Thyroid gland (tissue), 4 donors: ENCODE measurements around the gene MAP1B. TPM values are rescaled to one million over a fixed set of nuclear protein-coding genes. Genes with fewer than 3 reads are reported as not detected.
A peak's percentile ranks its signal among the peaks of the same experiment; 100 is the strongest.

Source experiments
- DNase-seq, 2 donors: peaks; one replicate each; pipeline ENCODE4 v3.0.0-alpha.2; 2019
- H3K27ac ChIP-seq, 3 donors: fragments of 200-600 bp; sonication (generic); 1 replicate in 2 of 3; 2 replicates in 1 of 3; pipeline ENCODE4 v1.5.1; 2016 to 2019; ENCODE audit warnings: mild to moderate bottlenecking in 1 of 3, moderate library complexity in 1 of 3
- H3K27me3 ChIP-seq: fragments of 200-600 bp; sonication (generic); one replicate; pipeline ENCODE4 v1.5.1; 2019
- H3K36me3 ChIP-seq, 2 donors: fragments of 200-600 bp; sonication (generic); one replicate each; pipeline ENCODE4 v1.5.1; 2016 to 2019
- H3K4me1 ChIP-seq, 2 donors: fragments of 200-600 bp; sonication (generic); one replicate each; pipeline ENCODE4 v1.5.1; 2017 to 2019
- H3K4me3 ChIP-seq, 3 donors: fragments of 200-600 bp; sonication (generic); replicated peaks in 1 of 3; 1 replicate in 2 of 3; 2 replicates in 1 of 3; pipeline ENCODE4 v1.5.1; 2016; ENCODE audit warnings: mild to moderate bottlenecking in 1 of 3
- H3K9me3 ChIP-seq: fragments of 200-600 bp; sonication (generic); one replicate; pipeline ENCODE4 v1.5.1; 2017
- CTCF ChIP-seq, 6 experiments: fragments of 200-600 bp in 3 of 6; fragments of 450-650 bp in 3 of 6; sonication (generic) in 3 of 6; IDR thresholded peaks; one replicate each; pipeline ENCODE4 v1.5.1; 2016 to 2019; ENCODE audit warnings: antibody characterized with exemption in 6 of 6, mild to moderate bottlenecking in 2 of 6, inconsistent platforms in 1 of 6, moderate library complexity in 1 of 6
- POLR2A ChIP-seq, 2 donors: fragments of 450-650 bp; IDR thresholded peaks; one replicate each; pipeline ENCODE4 v1.6.1; 2017; ENCODE audit warnings: antibody characterized with exemption in 2 of 2, mild to moderate bottlenecking in 2 of 2, moderate library complexity in 1 of 2
- WGBS, 2 donors: methylation state at CpG; one replicate each; pipeline ENCODE4 v1.1.5; 2017; 5-methylcytosine and 5-hydroxymethylcytosine counted together
- intact Hi-C: fragments of 100-400 bp; cut with DNase I; formaldehyde crosslinking; loops from one replicate; pipeline ENCODE4 v1.15.1; 2023
- total RNA-seq, 4 donors: library from RNA; depleted of rRNA; stranded (reverse); fragments of >200 nt; gene quantifications; one replicate each; pipeline ENCODE4 v1.2.3, GENCODE V29; 2016

The MAP1B gene
- total RNA-seq, 4 donors from 2014 or later: 40.3 to 94.9 (median 56.3) TPM

GRCh38 chr5:72138943-72139521, 31.8 kb downstream of the MAP1B start:
- DNase-seq: no peak
- H3K4me3 ChIP-seq: no peak overlapping the region
- H3K27me3 ChIP-seq: no peaks in the 10 kb centered on the region
- no peak overlapping the region for H3K27ac ChIP-seq
- no peaks in the 10 kb centered on the region for H3K36me3 ChIP-seq
- 69 to 77% methylated on average over 8 of the region's 8 CpGs for WGBS, 2 donors
- H3K4me1 ChIP-seq: no peaks in the 10 kb centered on the region
- intact Hi-C loops: loop anchor here (5.0 kb wide), 1 partner anchor 168 kb away; no protein-coding TSS in a partner anchor
- no peaks in the 10 kb centered on the region for H3K9me3 ChIP-seq
- TF ChIP-seq POLR2A (IDR thresholded peaks at IDR 0.05): no peak
- no peak for TF ChIP-seq CTCF (IDR thresholded peaks at IDR 0.05)

GRCh38 chr5:72140711-72141110, 33.4 kb downstream of the MAP1B start:
- Histone ChIP-seq H3K4me1 (peaks cover 4 to 8% of the 10 kb centered on the region in 2 donors), H3K4me3 (no peak overlapping the region), H3K27ac (no peak overlapping the region), H3K27me3 (no peaks in the 10 kb centered on the region), H3K9me3 (no peaks in the 10 kb centered on the region), H3K36me3 (no peaks in the 10 kb centered on the region)
- no peak for DNase-seq
- WGBS, 2 donors: 90 to 97% methylated on average over 7 of the region's 7 CpGs
- TF ChIP-seq CTCF (IDR thresholded peaks at IDR 0.05): no peak
- TF ChIP-seq POLR2A (IDR thresholded peaks at IDR 0.05): no peak
- intact Hi-C loops: no loop called here

GRCh38 chr5:72141440-72142355, 34.4 kb downstream of the MAP1B start:
- intact Hi-C loops: no loop called here
- 63 to 64% methylated on average over 8 of the region's 8 CpGs for WGBS, 2 donors
- Histone ChIP-seq H3K4me1 (peaks cover 4 to 8% of the 10 kb centered on the region in 2 donors), H3K36me3 (no peaks in the 10 kb centered on the region), H3K9me3 (no peaks in the 10 kb centered on the region), H3K4me3 (no peak overlapping the region), H3K27ac (peak overlapping the region in 2 of 3 donors; percentile 39 to 47), H3K27me3 (no peaks in the 10 kb centered on the region)
- DNase-seq: no peak
- TF ChIP-seq POLR2A (IDR thresholded peaks at IDR 0.05): no peak
- no peak for TF ChIP-seq CTCF (IDR thresholded peaks at IDR 0.05)

GRCh38 chr5:72144762-72145161, 37.5 kb downstream of the MAP1B start:
- TF ChIP-seq CTCF (IDR thresholded peaks at IDR 0.05): no peak
- TF ChIP-seq POLR2A (IDR thresholded peaks at IDR 0.05): no peak
- H3K27me3 ChIP-seq: no peaks in the 10 kb centered on the region
- H3K36me3 ChIP-seq: no peaks in the 10 kb centered on the region
- no peak overlapping the region for H3K4me3 ChIP-seq
- no peak for DNase-seq
- intact Hi-C loops: no loop called here
- H3K4me1 ChIP-seq: peaks cover 4 to 8% of the 10 kb centered on the region in 2 donors
- no peak overlapping the region for H3K27ac ChIP-seq
- no peaks in the 10 kb centered on the region for H3K9me3 ChIP-seq
- 93 to 96% methylated on average over 2 of the region's 2 CpGs for WGBS, 2 donors

GRCh38 chr5:72145348-72145747, 38.1 kb downstream of the MAP1B start:
- 44 to 45% methylated on average over 1 of the region's 1 CpG for WGBS, 2 donors
- H3K9me3 ChIP-seq: no peaks in the 10 kb centered on the region

More at GRCh38 chr5:72145348-72145747, 38.1 kb downstream of the MAP1B start:
- Histone ChIP-seq H3K4me3 (no peak overlapping the region), H3K4me1 (peaks cover 4 to 8% of the 10 kb centered on the region in 2 donors), H3K27me3 (no peaks in the 10 kb centered on the region), H3K27ac (no peak overlapping the region), H3K36me3 (no peaks in the 10 kb centered on the region)
- TF ChIP-seq CTCF (IDR thresholded peaks at IDR 0.05): no peak
- TF ChIP-seq POLR2A (IDR thresholded peaks at IDR 0.05): no peak
- no peak for DNase-seq
- intact Hi-C loops: no loop called here
